Esophagus muscularis mucosa (tissue), 4 donors: ENCODE data around the gene ABR. TPM values are rescaled to one million over a fixed set of nuclear protein-coding genes. Genes with fewer than 3 reads are reported as not detected.

Source experiments
- DNase-seq: peaks from one replicate; pipeline ENCODE4 v3.0.0-alpha.2; 2017; ENCODE audit errors: extremely low spot score
- H3K27ac ChIP-seq, 4 donors: fragments of 200-600 bp; sonication (generic); replicated peaks in 1 of 4; 1 replicate in 3 of 4; 2 replicates in 1 of 4; pipeline ENCODE4 v1.5.1; 2016 to 2019; ENCODE audit warnings: mild to moderate bottlenecking in 1 of 4
- H3K27me3 ChIP-seq, 4 donors: fragments of 200-600 bp; sonication (generic); one replicate each; pipeline versions ENCODE4 v1.5.1 to v1.6.0; 2016 to 2019
- H3K36me3 ChIP-seq, 4 donors: fragments of 200-600 bp; sonication (generic); one replicate each; pipeline ENCODE4 v1.5.1; 2016 to 2019
- H3K4me1 ChIP-seq, 4 donors: fragments of 200-600 bp; sonication (generic); one replicate each; pipeline ENCODE4 v1.5.1; 2016 to 2019
- H3K4me3 ChIP-seq, 4 donors: fragments of 200-600 bp; sonication (generic); 1 replicate in 2 of 4; 2 replicates in 2 of 4; pipeline ENCODE4 v1.5.1; 2016 to 2019; ENCODE audit warnings: mild to moderate bottlenecking in 4 of 4, moderate library complexity in 1 of 4
- H3K9me3 ChIP-seq, 4 donors: fragments of 200-600 bp; sonication (generic); 1 replicate in 3 of 4; 2 replicates in 1 of 4; pipeline ENCODE4 v1.5.1; 2016 to 2019
- EP300 ChIP-seq: sonication (generic); formaldehyde crosslinking; IDR thresholded peaks from one replicate; pipeline ENCODE4 v1.6.1; 2017; ENCODE audit warnings: antibody characterized with exemption
- POLR2A ChIP-seq: fragments of 450-650 bp; IDR thresholded peaks from one replicate; pipeline ENCODE4 v1.6.1; 2017; ENCODE audit warnings: antibody characterized with exemption, moderate library complexity, mild to moderate bottlenecking, low read depth
- POLR2AphosphoS5 ChIP-seq, 2 donors: sonication (generic); formaldehyde crosslinking; IDR thresholded peaks; one replicate each; pipeline ENCODE4 v1.6.1; 2017; ENCODE audit warnings: antibody characterized with exemption in 2 of 2
- WGBS: methylation state at CpG from one replicate; pipeline ENCODE4 v1.1.5; 2018; 5-methylcytosine and 5-hydroxymethylcytosine counted together
- intact Hi-C: fragments of 100-400 bp; cut with DNase I; formaldehyde crosslinking; loops from one replicate; pipeline ENCODE4 v1.15.1; 2023
- total RNA-seq, 4 donors: library from RNA; depleted of rRNA; stranded (reverse); fragments of >200 nt; gene quantifications; one replicate each; pipeline versions ENCODE4 v1.1.0 to v1.2.1, GENCODE V29; 2016
- TF ChIP-seq, protein P1 (sequence below), 3 experiments: fragments of 200-600 bp in 2 of 3; fragments of 450-650 bp in 1 of 3; sonication (generic) in 2 of 3; IDR thresholded peaks; one replicate each; pipeline ENCODE4 v1.5.1; 2017 to 2019; ENCODE audit warnings: antibody characterized with exemption in 3 of 3, mild to moderate bottlenecking in 2 of 3, moderate library complexity in 1 of 3

ABR gene
- total RNA-seq, 4 donors from 2014 or later = 98.4 to 142 (median 114) TPM

DNA sequence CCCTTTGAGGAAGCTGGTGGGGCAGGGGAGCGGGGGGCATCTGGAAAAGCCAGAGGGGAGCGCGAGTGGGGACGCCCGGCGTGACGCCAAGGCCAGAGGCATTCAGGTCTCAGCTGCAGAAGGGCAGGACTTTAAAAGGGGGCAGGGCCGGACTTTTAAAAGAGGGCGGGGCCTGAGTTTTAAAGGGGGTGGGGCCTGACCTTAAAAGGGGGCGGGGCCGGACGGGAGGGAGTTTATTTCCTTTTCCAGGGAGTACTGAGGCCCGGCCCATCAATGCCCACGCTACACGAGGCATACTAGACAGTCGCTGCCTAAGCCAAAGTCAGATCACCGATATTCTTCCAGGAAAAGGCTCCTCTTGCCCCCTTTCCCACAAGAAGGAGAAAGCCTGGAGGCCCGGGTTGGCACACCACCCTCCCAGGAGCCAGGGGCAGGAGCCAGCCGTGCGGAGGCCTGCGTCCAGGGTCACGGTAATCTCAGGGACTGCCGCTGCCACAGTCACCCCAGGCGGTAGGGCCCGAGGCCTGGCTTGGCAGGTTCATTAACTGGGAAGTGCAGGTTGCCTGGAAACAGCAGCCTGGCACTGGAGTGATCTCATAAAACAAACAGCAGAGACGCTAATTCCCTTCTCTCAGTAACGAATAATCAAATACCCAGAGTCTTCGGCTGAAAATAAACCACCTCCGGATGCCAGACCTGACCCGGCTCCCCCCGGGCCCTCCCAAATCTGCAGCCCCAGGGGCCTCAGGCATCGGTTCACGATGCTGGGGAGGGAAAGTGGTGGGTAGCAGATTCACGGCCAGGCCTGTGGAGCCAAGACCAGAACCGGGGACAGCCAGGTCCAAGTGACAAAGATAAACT lies 92.2 kb downstream of the ABR start:
- 33% methylated on average over 26 of the region's 35 CpGs for WGBS
- intact Hi-C loops = no loop called here
- Histone ChIP-seq H3K27me3 (no peaks in the 10 kb centered on the region), H3K27ac (peak overlapping the region; percentile 80 to 85 (median 82)), H3K4me1 (peaks cover 45 to 60% (median 48%) of the 10 kb centered on the region in 4 donors), H3K9me3 (no peaks in the 10 kb centered on the region), H3K36me3 (peaks cover 26 to 55% (median 42%) of the 10 kb centered on the region in 4 donors), H3K4me3 (peak overlapping the region in 3 of 4 donors; percentile 2 to 22 (median 20))
- TF ChIP-seq POLR2AphosphoS5 (IDR thresholded peaks at IDR 0.05) = peak in 1 of 2 donors; percentile 14
- TF ChIP-seq, protein P1, sequence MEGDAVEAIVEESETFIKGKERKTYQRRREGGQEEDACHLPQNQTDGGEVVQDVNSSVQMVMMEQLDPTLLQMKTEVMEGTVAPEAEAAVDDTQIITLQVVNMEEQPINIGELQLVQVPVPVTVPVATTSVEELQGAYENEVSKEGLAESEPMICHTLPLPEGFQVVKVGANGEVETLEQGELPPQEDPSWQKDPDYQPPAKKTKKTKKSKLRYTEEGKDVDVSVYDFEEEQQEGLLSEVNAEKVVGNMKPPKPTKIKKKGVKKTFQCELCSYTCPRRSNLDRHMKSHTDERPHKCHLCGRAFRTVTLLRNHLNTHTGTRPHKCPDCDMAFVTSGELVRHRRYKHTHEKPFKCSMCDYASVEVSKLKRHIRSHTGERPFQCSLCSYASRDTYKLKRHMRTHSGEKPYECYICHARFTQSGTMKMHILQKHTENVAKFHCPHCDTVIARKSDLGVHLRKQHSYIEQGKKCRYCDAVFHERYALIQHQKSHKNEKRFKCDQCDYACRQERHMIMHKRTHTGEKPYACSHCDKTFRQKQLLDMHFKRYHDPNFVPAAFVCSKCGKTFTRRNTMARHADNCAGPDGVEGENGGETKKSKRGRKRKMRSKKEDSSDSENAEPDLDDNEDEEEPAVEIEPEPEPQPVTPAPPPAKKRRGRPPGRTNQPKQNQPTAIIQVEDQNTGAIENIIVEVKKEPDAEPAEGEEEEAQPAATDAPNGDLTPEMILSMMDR (IDR thresholded peaks at IDR 0.05) = no peak
- no peak for DNase-seq

DNA sequence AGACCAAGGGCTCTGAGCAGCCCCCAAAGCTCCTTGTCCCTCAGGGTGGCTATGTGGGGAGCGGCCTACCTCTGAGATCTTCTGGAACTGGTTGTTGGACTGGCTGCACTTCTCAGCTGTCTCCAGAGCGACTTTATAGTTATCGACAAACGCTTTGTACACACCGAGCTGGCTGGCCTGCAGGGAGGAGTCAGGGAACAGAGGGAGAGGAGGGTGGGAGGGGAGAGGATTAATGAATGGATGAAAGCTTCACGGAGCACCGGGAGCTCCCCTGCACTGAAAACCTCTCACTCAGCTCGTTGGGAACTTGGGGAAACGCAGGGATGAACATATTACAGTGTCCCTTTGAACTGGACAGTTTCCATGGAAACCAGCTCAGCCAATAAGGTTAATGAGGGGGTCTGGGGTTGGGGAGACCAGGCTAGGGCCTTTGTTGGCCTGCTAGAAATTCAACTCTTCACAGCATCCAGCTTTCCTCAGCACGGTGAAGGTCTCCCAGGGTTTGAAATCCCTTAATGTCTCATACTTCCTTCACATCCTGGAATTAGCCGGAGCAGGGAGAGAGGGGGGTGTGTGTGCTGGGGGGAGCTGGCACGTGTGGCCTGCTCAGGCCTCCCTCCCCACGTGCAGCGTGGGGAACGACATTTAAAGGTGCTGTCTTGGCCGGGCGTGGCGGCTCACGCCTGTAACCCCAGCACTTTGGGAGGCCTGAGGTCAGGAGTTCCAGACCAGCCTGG lies 96.2 kb downstream of the ABR start:
- no peaks in the 10 kb centered on the region for H3K9me3 ChIP-seq
- H3K27ac ChIP-seq = peak overlapping the region; percentile 17 to 81 (median 46)
- 64% methylated on average over 13 of the region's 19 CpGs for WGBS
- peaks cover 45 to 74% (median 63%) of the 10 kb centered on the region in 4 donors for H3K4me1 ChIP-seq
- TF ChIP-seq POLR2A (no peak), EP300 (no peak), POLR2AphosphoS5 (IDR thresholded peaks at IDR 0.05) (no peak)
- TF ChIP-seq, protein P1 (IDR thresholded peaks at IDR 0.05) = no peak
- H3K27me3 ChIP-seq = no peaks in the 10 kb centered on the region
- no peak for DNase-seq
- H3K36me3 ChIP-seq = peaks cover 9 to 57% (median 40%) of the 10 kb centered on the region in 4 donors
- H3K4me3 ChIP-seq = no peak overlapping the region
- intact Hi-C loops = no loop called here

DNA sequence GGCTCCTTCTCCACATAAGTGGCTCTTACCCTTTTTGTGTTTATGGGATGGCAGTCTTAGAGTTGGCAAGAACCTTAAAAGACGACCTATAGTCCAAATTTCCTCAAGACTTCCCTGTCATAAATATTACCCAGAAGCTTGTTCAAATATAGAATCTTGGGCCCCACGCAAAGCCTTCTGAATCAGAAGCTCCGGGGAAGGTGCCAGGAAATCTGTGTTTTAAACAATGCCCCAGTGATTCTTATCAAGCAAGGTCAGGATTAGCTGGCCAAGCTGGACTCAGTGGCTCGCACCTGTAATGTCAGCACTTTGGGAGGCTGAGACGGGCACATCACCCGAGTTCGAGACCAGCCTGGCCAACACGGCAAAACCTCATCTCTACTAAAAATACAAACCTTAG lies 97.2 kb downstream of the ABR start:
- H3K27me3 ChIP-seq = no peaks in the 10 kb centered on the region
- DNase-seq = no peak
- peaks cover 12 to 68% (median 49%) of the 10 kb centered on the region in 4 donors for H3K36me3 ChIP-seq
- 49% methylated on average over 4 of the region's 8 CpGs for WGBS
- peak overlapping the region; percentile 39 to 81 (median 74) for H3K27ac ChIP-seq
- TF ChIP-seq, protein P1 (IDR thresholded peaks at IDR 0.05) = no peak
- no peak for TF ChIP-seq POLR2A
- no peak for TF ChIP-seq EP300
- no peak for TF ChIP-seq POLR2AphosphoS5 (IDR thresholded peaks at IDR 0.05)
- intact Hi-C loops = no loop called here
- H3K4me3 ChIP-seq = no peak overlapping the region
- H3K9me3 ChIP-seq = no peaks in the 10 kb centered on the region
- peaks cover 43 to 73% (median 58%) of the 10 kb centered on the region in 4 donors for H3K4me1 ChIP-seq

DNA sequence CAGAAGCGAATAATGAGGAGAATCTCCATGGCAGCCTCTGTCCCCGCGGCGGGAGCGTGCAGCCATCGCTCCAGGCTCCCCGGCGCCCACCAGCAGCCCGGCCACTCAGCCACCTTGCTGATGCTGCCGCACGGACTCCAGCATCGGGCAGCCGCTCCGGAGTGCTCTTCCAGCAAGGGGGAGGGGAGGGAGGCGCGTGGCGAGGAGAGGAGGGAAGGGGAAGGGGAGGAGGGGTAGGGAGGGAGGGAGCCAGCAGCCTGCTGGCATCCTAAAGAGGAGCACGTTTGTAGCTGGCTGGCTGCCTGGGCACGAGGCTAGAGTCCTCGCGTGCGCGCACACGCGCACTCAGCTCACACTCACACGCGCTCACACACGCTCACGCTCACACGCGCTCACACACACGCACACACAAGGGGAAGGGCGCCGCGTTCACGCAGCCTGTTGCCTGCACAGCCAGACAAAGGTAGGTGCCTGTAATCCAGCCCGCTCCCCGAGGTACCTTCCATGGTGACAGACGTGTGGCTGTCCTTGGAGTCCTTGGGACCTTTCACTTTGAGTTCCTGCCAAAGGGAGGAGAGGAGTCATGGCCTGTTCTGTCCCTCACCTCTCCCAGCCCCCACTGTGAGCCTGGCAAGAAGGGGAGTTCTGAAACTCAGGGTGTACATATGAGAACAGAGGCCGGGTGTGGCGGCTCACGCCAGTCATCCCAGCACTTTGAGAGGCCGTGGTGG lies 100.8 kb downstream of the ABR start:
- WGBS = 65% methylated on average over 30 of the region's 43 CpGs
- Histone ChIP-seq H3K4me1 (peaks cover 43 to 60% (median 49%) of the 10 kb centered on the region in 4 donors), H3K4me3 (no peak overlapping the region), H3K36me3 (peaks cover 13 to 90% (median 69%) of the 10 kb centered on the region in 4 donors), H3K9me3 (no peaks in the 10 kb centered on the region), H3K27me3 (no peaks in the 10 kb centered on the region), H3K27ac (peak overlapping the region in 1 of 4 donors; percentile 18)
- intact Hi-C loops = no loop called here
- TF ChIP-seq, protein P1 (IDR thresholded peaks at IDR 0.05) = no peak
- TF ChIP-seq POLR2AphosphoS5 (IDR thresholded peaks at IDR 0.05) = no peak
- no peak for TF ChIP-seq EP300
- TF ChIP-seq POLR2A = no peak
- no peak for DNase-seq
